Liver (tissue), 9 donors: ENCODE measurements around the gene ANKRD9. TPM values are rescaled to one million over a fixed set of nuclear protein-coding genes. Genes with fewer than 3 reads are reported as not detected.

Source experiments
- DNase-seq: peaks from one replicate; pipeline ENCODE4 v3.0.0-alpha.2; 2017; ENCODE audit warnings: low spot score
- H3K27ac ChIP-seq, 2 donors: one replicate each; pipeline ENCODE4 v1.7.0; 2013; ENCODE audit warnings: inconsistent platforms in 2 of 2, low read length in 2 of 2, control low read depth in 1 of 2, low read depth in 1 of 2, mild to moderate bottlenecking in 1 of 2
- H3K27me3 ChIP-seq, 4 donors: one replicate each; pipeline versions ENCODE4 v1.6.1 to v1.7.0; 2013; ENCODE audit warnings: low read length in 3 of 4, inconsistent platforms in 1 of 4, mild to moderate bottlenecking in 1 of 4, moderate library complexity in 1 of 4; ENCODE audit not compliant: control insufficient read depth in 4 of 4, insufficient read depth in 4 of 4
- H3K36me3 ChIP-seq, 4 donors: one replicate each; pipeline versions ENCODE4 v1.6.1 to v1.7.0; 2013; ENCODE audit warnings: low read length in 3 of 4, mild to moderate bottlenecking in 3 of 4, low read depth in 1 of 4, moderate library complexity in 1 of 4; ENCODE audit not compliant: control insufficient read depth in 4 of 4, insufficient read depth in 3 of 4
- H3K4me1 ChIP-seq, 4 donors: one replicate each; pipeline versions ENCODE4 v1.6.1 to v1.7.0; 2013; ENCODE audit warnings: low read length in 3 of 4, mild to moderate bottlenecking in 3 of 4, moderate library complexity in 1 of 4; ENCODE audit not compliant: control insufficient read depth in 4 of 4, insufficient read depth in 4 of 4
- H3K4me3 ChIP-seq, 3 donors: one replicate each; pipeline versions ENCODE4 v1.6.1 to v1.7.0; 2013; ENCODE audit warnings: low read length in 3 of 3, control low read depth in 1 of 3, low read depth in 1 of 3, mild to moderate bottlenecking in 1 of 3
- H3K9ac ChIP-seq, 2 donors: one replicate each; pipeline ENCODE4 v1.7.0; 2013; ENCODE audit warnings: low read length in 2 of 2, mild to moderate bottlenecking in 2 of 2, moderate library complexity in 2 of 2, control low read depth in 1 of 2, low read depth in 1 of 2
- H3K9me3 ChIP-seq, 4 donors: one replicate each; pipeline versions ENCODE4 v1.6.1 to v1.7.0; 2013; ENCODE audit warnings: low read length in 3 of 4; ENCODE audit not compliant: control insufficient read depth in 4 of 4
- EGR1 ChIP-seq, 2 donors: IDR thresholded peaks; 2 replicates each; pipeline ENCODE4 v1.6.1; 2016 to 2018; ENCODE audit warnings: antibody characterized with exemption in 2 of 2, low read depth in 2 of 2
- FOXA1 ChIP-seq: IDR thresholded peaks from 2 replicates; pipeline ENCODE4 v1.6.1; 2016; ENCODE audit warnings: antibody characterized with exemption
- FOXA2 ChIP-seq: IDR thresholded peaks from 2 replicates; pipeline ENCODE4 v1.6.1; 2016; ENCODE audit warnings: antibody characterized with exemption
- GABPA ChIP-seq, 2 donors: IDR thresholded peaks in 1 of 2; conservative IDR thresholded peaks in 1 of 2; 2 replicates each; pipeline ENCODE4 v1.6.1; 2016; ENCODE audit warnings: antibody characterized with exemption in 2 of 2, mild to moderate bottlenecking in 1 of 2, moderate library complexity in 1 of 2
- HNF4G ChIP-seq: IDR thresholded peaks from 2 replicates; pipeline ENCODE4 v1.6.1; 2016; ENCODE audit warnings: antibody characterized with exemption
- JUND ChIP-seq, 2 donors: IDR thresholded peaks; 2 replicates each; pipeline ENCODE4 v1.6.1; 2016; ENCODE audit warnings: antibody characterized with exemption in 2 of 2
- NR2F2 ChIP-seq: IDR thresholded peaks from 2 replicates; pipeline ENCODE4 v1.6.1; 2016; ENCODE audit warnings: antibody characterized with exemption
- RAD21 ChIP-seq, 2 donors: IDR thresholded peaks; 2 replicates each; pipeline ENCODE4 v1.6.1; 2016; ENCODE audit warnings: antibody characterized with exemption in 2 of 2, mild to moderate bottlenecking in 2 of 2
- RXRA ChIP-seq, 2 donors: IDR thresholded peaks; 2 replicates each; pipeline ENCODE4 v1.6.1; 2017 to 2018; ENCODE audit warnings: antibody characterized with exemption in 2 of 2, mild to moderate bottlenecking in 1 of 2
- SP1 ChIP-seq: IDR thresholded peaks from 2 replicates; pipeline ENCODE4 v1.6.1; 2018; ENCODE audit warnings: antibody characterized with exemption, mild to moderate bottlenecking
- WGBS: extraction: QIAGEN DNeasy Blood & Tissue Kit; methylation state at CpG from one replicate; pipeline ENCODE4 v1.1.7; 2013; 5-methylcytosine and 5-hydroxymethylcytosine counted together
- polyA plus RNA-seq, 2 donors: library from polyadenylated mRNA; stranded (reverse) in 1 of 2; unstranded in 1 of 2; fragments of 200-250 nt in 1 of 2; fragments of >200 nt in 1 of 2; fragmentation: Nextera tagmentation in 1 of 2; extraction: Ambion mirVana in 1 of 2; gene quantifications; one replicate each; pipeline versions ENCODE4 v1.2.1 to v1.2.3, GENCODE V29; 2013 to 2015
- total RNA-seq, 2 donors: library from RNA; depleted of rRNA; stranded (reverse); fragments of >200 nt; gene quantifications; one replicate each; pipeline ENCODE4 v1.2.3, GENCODE V29; 2014
- TF ChIP-seq, protein P1 (sequence below): IDR thresholded peaks from 2 replicates; pipeline ENCODE4 v1.6.1; 2016; ENCODE audit warnings: antibody characterized with exemption
- TF ChIP-seq, protein P2 (sequence below): IDR thresholded peaks from 2 replicates; pipeline ENCODE4 v1.6.1; 2016; ENCODE audit warnings: antibody characterized with exemption, mild to moderate bottlenecking
- TF ChIP-seq, protein P3 (sequence below): IDR thresholded peaks from 2 replicates; pipeline ENCODE4 v1.6.1; 2016; ENCODE audit warnings: antibody characterized with exemption
- donor health status: healthy.
- donor health status: healthy.
- donor health status: healthy.
- donor health status: healthy.
- donor health status: healthy.

The ANKRD9 gene
- total and polyA plus RNA-seq, 4 donors: 1.5 to 67.5 (median 7.5) TPM

DNA sequence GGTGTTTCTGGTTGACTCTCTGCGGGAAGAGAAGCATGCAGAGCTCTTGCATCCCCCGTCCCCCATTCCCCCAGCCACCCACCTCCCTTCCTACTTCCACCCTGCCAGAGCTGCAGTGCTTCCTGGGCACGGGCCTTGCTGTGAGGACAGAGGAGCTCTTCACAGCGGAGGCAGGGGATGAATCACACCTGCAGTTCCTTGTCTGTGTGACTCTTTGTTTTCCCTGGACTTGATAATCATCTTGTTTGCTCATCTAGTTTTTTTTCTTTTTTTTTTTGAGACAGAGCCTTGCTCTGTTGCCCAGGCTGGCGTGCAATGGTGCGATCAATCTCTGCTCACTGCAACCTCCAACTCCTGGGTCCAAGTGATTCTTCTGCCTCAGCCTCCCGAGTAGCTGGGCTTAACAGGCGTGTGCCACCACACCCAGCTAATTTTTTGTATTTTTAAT, 27.8 kb downstream of the ANKRD9 start:
- Histone ChIP-seq H3K4me1 (peaks cover 0 to 7% (median 6%) of the 10 kb centered on the region in 4 donors), H3K9ac (no peak overlapping the region), H3K4me3 (no peak overlapping the region), H3K9me3 (peaks cover 0 to 2% (median 0%) of the 10 kb centered on the region in 4 donors), H3K36me3 (no peaks in the 10 kb centered on the region), H3K27ac (no peak overlapping the region), H3K27me3 (no peaks in the 10 kb centered on the region)
- 91% methylated on average over 8 of the region's 8 CpGs for WGBS
- no peak for TF ChIP-seq RAD21 (IDR thresholded peaks at IDR 0.05)
- DNase-seq: no peak

DNA sequence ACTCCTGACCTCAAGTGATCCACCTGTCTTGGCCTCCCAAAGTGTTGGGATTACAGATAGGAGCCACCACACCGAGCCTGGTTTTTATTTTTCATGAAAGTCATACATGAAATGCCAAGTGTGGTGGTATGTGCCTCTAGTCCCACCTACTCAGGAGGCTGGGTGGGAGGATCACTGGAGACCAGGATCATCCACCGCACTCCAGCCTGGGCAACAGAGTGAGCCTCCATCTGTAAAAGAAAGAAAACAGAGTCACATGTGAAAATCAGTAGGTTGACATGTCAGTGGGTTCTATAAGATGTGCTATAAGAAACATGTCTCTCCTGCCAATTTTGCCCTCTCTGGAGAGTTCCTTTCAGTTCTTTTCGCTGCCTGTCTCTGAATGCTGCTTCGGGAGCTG, 28.2 kb downstream of the ANKRD9 start:
- peaks cover 0 to 7% (median 6%) of the 10 kb centered on the region in 4 donors for H3K4me1 ChIP-seq
- no peaks in the 10 kb centered on the region for H3K36me3 ChIP-seq
- no peak overlapping the region for H3K9ac ChIP-seq
- H3K27ac ChIP-seq: no peak overlapping the region
- DNase-seq: no peak
- no peak overlapping the region for H3K4me3 ChIP-seq
- TF ChIP-seq, protein P1, sequence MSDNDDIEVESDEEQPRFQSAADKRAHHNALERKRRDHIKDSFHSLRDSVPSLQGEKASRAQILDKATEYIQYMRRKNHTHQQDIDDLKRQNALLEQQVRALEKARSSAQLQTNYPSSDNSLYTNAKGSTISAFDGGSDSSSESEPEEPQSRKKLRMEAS: no peak
- no peak for TF ChIP-seq SP1
- TF ChIP-seq, protein P2, sequence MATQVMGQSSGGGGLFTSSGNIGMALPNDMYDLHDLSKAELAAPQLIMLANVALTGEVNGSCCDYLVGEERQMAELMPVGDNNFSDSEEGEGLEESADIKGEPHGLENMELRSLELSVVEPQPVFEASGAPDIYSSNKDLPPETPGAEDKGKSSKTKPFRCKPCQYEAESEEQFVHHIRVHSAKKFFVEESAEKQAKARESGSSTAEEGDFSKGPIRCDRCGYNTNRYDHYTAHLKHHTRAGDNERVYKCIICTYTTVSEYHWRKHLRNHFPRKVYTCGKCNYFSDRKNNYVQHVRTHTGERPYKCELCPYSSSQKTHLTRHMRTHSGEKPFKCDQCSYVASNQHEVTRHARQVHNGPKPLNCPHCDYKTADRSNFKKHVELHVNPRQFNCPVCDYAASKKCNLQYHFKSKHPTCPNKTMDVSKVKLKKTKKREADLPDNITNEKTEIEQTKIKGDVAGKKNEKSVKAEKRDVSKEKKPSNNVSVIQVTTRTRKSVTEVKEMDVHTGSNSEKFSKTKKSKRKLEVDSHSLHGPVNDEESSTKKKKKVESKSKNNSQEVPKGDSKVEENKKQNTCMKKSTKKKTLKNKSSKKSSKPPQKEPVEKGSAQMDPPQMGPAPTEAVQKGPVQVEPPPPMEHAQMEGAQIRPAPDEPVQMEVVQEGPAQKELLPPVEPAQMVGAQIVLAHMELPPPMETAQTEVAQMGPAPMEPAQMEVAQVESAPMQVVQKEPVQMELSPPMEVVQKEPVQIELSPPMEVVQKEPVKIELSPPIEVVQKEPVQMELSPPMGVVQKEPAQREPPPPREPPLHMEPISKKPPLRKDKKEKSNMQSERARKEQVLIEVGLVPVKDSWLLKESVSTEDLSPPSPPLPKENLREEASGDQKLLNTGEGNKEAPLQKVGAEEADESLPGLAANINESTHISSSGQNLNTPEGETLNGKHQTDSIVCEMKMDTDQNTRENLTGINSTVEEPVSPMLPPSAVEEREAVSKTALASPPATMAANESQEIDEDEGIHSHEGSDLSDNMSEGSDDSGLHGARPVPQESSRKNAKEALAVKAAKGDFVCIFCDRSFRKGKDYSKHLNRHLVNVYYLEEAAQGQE: no peak
- TF ChIP-seq GABPA (IDR thresholded peaks at IDR 0.05 in 1 of 2, conservative IDR thresholded peaks at IDR 0.05 in 1 of 2): no peak
- no peak for TF ChIP-seq FOXA1
- no peak for TF ChIP-seq JUND (IDR thresholded peaks at IDR 0.05)
- no peak for TF ChIP-seq HNF4G
- TF ChIP-seq FOXA2: no peak
- no peak for TF ChIP-seq RAD21 (IDR thresholded peaks at IDR 0.05)
- 97% methylated on average over 4 of the region's 4 CpGs for WGBS
- no peaks in the 10 kb centered on the region for H3K27me3 ChIP-seq
- H3K9me3 ChIP-seq: peaks cover 0 to 2% (median 0%) of the 10 kb centered on the region in 4 donors

DNA sequence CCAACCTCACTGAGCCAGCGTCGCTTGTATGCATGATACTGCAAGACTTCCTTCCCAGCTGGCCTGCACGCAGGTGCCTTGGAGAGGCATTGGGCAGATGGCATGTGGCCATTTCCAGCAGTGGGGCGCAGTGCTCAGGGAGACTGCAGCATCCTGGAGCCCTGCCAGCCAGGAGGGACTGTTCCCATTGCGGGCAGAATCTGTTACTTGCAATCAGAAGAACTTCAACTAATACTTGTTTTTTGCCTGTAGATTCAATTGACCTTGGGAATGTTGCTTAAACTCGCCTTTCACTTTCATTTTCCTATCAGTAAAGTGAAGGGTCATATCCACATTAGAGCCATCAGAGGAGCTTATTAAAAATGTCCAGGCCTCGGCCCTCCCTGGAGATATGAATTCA, 29.8 kb downstream of the ANKRD9 start:
- Histone ChIP-seq H3K4me3 (peak overlapping the region; percentile 20 to 67 (median 28)), H3K27me3 (no peaks in the 10 kb centered on the region), H3K9ac (peak overlapping the region in 1 of 2 donors; percentile 39), H3K27ac (peak overlapping the region; percentile 81 to 85), H3K36me3 (no peaks in the 10 kb centered on the region), H3K9me3 (peaks cover 0 to 2% (median 0%) of the 10 kb centered on the region in 4 donors), H3K4me1 (peaks cover 0 to 7% (median 6%) of the 10 kb centered on the region in 4 donors)
- WGBS: 26% methylated on average over 7 of the region's 7 CpGs
- no peak for DNase-seq
- TF ChIP-seq, protein P1: no peak
- TF ChIP-seq FOXA2 (no peak), NR2F2 (peak; percentile 15), EGR1 (IDR thresholded peaks at IDR 0.05; ENCODE audit: low read depth in 2 of 2) (no peak), SP1 (peak; percentile 40), RXRA (IDR thresholded peaks at IDR 0.05) (peak; percentile 9 to 21), HNF4G (no peak)
- TF ChIP-seq, protein P3, sequence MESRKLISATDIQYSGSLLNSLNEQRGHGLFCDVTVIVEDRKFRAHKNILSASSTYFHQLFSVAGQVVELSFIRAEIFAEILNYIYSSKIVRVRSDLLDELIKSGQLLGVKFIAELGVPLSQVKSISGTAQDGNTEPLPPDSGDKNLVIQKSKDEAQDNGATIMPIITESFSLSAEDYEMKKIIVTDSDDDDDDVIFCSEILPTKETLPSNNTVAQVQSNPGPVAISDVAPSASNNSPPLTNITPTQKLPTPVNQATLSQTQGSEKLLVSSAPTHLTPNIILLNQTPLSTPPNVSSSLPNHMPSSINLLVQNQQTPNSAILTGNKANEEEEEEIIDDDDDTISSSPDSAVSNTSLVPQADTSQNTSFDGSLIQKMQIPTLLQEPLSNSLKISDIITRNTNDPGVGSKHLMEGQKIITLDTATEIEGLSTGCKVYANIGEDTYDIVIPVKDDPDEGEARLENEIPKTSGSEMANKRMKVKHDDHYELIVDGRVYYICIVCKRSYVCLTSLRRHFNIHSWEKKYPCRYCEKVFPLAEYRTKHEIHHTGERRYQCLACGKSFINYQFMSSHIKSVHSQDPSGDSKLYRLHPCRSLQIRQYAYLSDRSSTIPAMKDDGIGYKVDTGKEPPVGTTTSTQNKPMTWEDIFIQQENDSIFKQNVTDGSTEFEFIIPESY: no peak
